Neuronal stem cell (in vitro differentiated cells): ENCODE results near the gene EIF4EBP3. TPM values are rescaled to one million over a fixed set of nuclear protein-coding genes. Genes with fewer than 3 reads are reported as not detected.

Experiments
- small RNA-seq: library from polyadenylated mRNA; stranded (forward); fragments of <200 nt; extraction: miRNeasy Mini kit (QIAGEN cat#:217004); gene quantifications from one replicate; pipeline ENCODE3, GENCODE V24; 2013; ENCODE audit not compliant: insufficient read depth

The EIF4EBP3 gene

Small RNA genes within 50 kb of the gene (small RNA-seq; reads per million reads assigned to genes)
- gene RF00279: not detected
- gene RF00443: not detected
